SK-N-SH (cell line): ENCODE measurements around the gene NRDC. TPM values are rescaled to one million over a fixed set of nuclear protein-coding genes. Genes with fewer than 3 reads are reported as not detected.

Experiments
- CTCF ChIA-PET: fragments of 300-600, 350-600 bp; formaldehyde crosslinking; extraction: SDS; loops from one replicate; lab custom pipeline; 2021; lab: Yijun Ruan, JAX
- POLR2A ChIA-PET: fragments of 350-600 bp; sonication (Branson Sonifier 250); formaldehyde crosslinking; extraction: SDS; loops from one replicate; lab custom pipeline; 2020; ENCODE audit warnings: antibody characterized with exemption, inconsistent platforms; lab: Yijun Ruan, JAX
- DNase-seq: peaks from one replicate; pipeline ENCODE4 v3.0.0; 2012
- H2AFZ ChIP-seq: fragments of 200-600 bp; sonication (generic); 2 replicates; pipeline ENCODE4 v1.8.1; 2016; ENCODE audit warnings: antibody characterized with exemption, mild to moderate bottlenecking, low read depth
- H3F3A ChIP-seq: fragments of 200-600 bp; sonication (generic); replicated peaks from 2 replicates; pipeline ENCODE3; 2016; ENCODE audit warnings: antibody characterized with exemption, mild to moderate bottlenecking; ENCODE audit not compliant: insufficient read depth
- H3K27ac ChIP-seq, 2 experiments: fragments of 200-500 bp in 1 of 2; fragments of 200-600 bp in 1 of 2; sonication (Bioruptor generic) in 1 of 2; sonication (generic), shearing (Covaris generic) in 1 of 2; 2 replicates each; pipeline versions ENCODE4 v1.5.1 to v1.6.1; 2014 to 2016; ENCODE audit warnings: low read depth in 2 of 2, inconsistent platforms in 1 of 2, low read length in 1 of 2, mild to moderate bottlenecking in 1 of 2, mixed read lengths in 1 of 2
- H3K27me3 ChIP-seq: fragments of 200-600 bp; sonication (generic), shearing (Covaris generic); 2 replicates; pipeline ENCODE4 v1.6.1; 2016; ENCODE audit warnings: mixed run types; ENCODE audit not compliant: insufficient read depth
- H3K36me3 ChIP-seq, 2 experiments: fragments of 200-500 bp in 1 of 2; fragments of 200-600 bp in 1 of 2; sonication (Bioruptor generic) in 1 of 2; sonication (generic) in 1 of 2; replicated peaks in 1 of 2; 2 replicates each; pipeline versions ENCODE3 to v1.5.1; 2014 to 2016; ENCODE audit warnings: low read length in 1 of 2, mild to moderate bottlenecking in 1 of 2; ENCODE audit not compliant: insufficient read depth in 2 of 2, control insufficient read depth in 1 of 2
- H3K4me1 ChIP-seq, 2 experiments: fragments of 200-500 bp in 1 of 2; fragments of 200-600 bp in 1 of 2; sonication (Bioruptor generic) in 1 of 2; sonication (generic), shearing (Covaris generic) in 1 of 2; 2 replicates each; pipeline versions ENCODE4 v1.5.1 to v1.6.1; 2014 to 2016; ENCODE audit warnings: low read depth in 1 of 2, low read length in 1 of 2, mixed run types in 1 of 2; ENCODE audit not compliant: insufficient read depth in 2 of 2, control insufficient read depth in 1 of 2
- H3K4me2 ChIP-seq: fragments of 200-600 bp; sonication (generic), shearing (Covaris generic); 2 replicates; pipeline ENCODE4 v1.6.1; 2017; ENCODE audit warnings: mixed run types
- H3K4me3 ChIP-seq, 2 experiments: fragments of 200-500 bp in 1 of 2; fragments of 200-600 bp in 1 of 2; sonication (Bioruptor generic) in 1 of 2; sonication (generic), shearing (Covaris generic) in 1 of 2; 2 replicates each; pipeline versions ENCODE4 v1.5.1 to v1.8.1; 2014 to 2016; ENCODE audit warnings: low read depth in 2 of 2, inconsistent platforms in 1 of 2, low read length in 1 of 2, mild to moderate bottlenecking in 1 of 2, mixed read lengths in 1 of 2, moderate library complexity in 1 of 2
- H3K79me2 ChIP-seq: fragments of 200-600 bp; sonication (generic); 2 replicates; pipeline ENCODE4 v1.8.1; 2017; ENCODE audit warnings: mild to moderate bottlenecking; ENCODE audit not compliant: insufficient read depth
- H3K9ac ChIP-seq: fragments of 200-600 bp; sonication (generic); 2 replicates; pipeline ENCODE4 v1.6.1; 2017; ENCODE audit warnings: mixed run types
- H3K9me2 ChIP-seq: fragments of 200-600 bp; sonication (generic); 2 replicates; pipeline ENCODE4 v1.6.1; 2017; ENCODE audit warnings: mixed run types
- H3K9me3 ChIP-seq: fragments of 200-600 bp; sonication (generic); 2 replicates; pipeline ENCODE4 v1.6.1; 2017; ENCODE audit warnings: mixed run types, mild to moderate bottlenecking, moderate library complexity
- H4K20me1 ChIP-seq: fragments of 200-600 bp; sonication (generic); 2 replicates; pipeline ENCODE4 v1.6.1; 2017; ENCODE audit warnings: mild to moderate bottlenecking, mixed run types; ENCODE audit not compliant: insufficient read depth
- CHD2 ChIP-seq: fragments of 150-350 bp; IDR thresholded peaks from 2 replicates; pipeline ENCODE4 v1.6.1; 2018; ENCODE audit warnings: low read length; ENCODE audit not compliant: partially characterized antibody
- ELF1 ChIP-seq: IDR thresholded peaks from 2 replicates; pipeline ENCODE4 v1.4.0; 2012
- EP300 ChIP-seq, 2 experiments: IDR thresholded peaks; 2 replicates each; pipeline versions ENCODE4 v1.4.0 to v1.6.1; 2012; ENCODE audit warnings: borderline replicate concordance in 1 of 2, low read depth in 1 of 2, low read length in 1 of 2
- EZH2phosphoT487 ChIP-seq: fragments of 200-600 bp; sonication (generic); IDR thresholded peaks from 2 replicates; pipeline ENCODE4 v1.6.1; 2017; ENCODE audit warnings: low read depth, mixed run types, mild to moderate bottlenecking, antibody characterized with exemption, moderate library complexity, borderline replicate concordance
- FOSL2 ChIP-seq: IDR thresholded peaks from 2 replicates; pipeline ENCODE4 v1.4.0; 2012; ENCODE audit warnings: low read depth, mild to moderate bottlenecking, moderate library complexity, borderline replicate concordance
- FOXJ3 ChIP-seq: sonication (generic); formaldehyde crosslinking; IDR thresholded peaks from 2 replicates; pipeline ENCODE4 v1.5.1; 2020; ENCODE audit warnings: mild to moderate bottlenecking, missing genetic modification reagents
- FOXM1 ChIP-seq: IDR thresholded peaks from 2 replicates; pipeline ENCODE4 v1.4.0; 2012; ENCODE audit warnings: low read depth, mild to moderate bottlenecking
- GABPA ChIP-seq: IDR thresholded peaks from 2 replicates; pipeline ENCODE4 v1.4.0; 2012; ENCODE audit warnings: low read depth, mild to moderate bottlenecking
- GATA2 ChIP-seq: sonication (generic); formaldehyde crosslinking; IDR thresholded peaks from 2 replicates; pipeline ENCODE4 v1.5.0; 2020; ENCODE audit warnings: mild to moderate bottlenecking, missing genetic modification reagents
- MEF2A ChIP-seq: IDR thresholded peaks from 2 replicates; pipeline ENCODE4 v1.4.0; 2012; ENCODE audit warnings: low read depth, borderline replicate concordance
- MXI1 ChIP-seq: IDR thresholded peaks from 2 replicates; pipeline ENCODE4 v1.6.1; 2012; ENCODE audit warnings: mild to moderate bottlenecking, low read depth, low read length, improper control_type of control experiment
- NRF1 ChIP-seq: IDR thresholded peaks from 2 replicates; pipeline ENCODE4 v1.6.1; 2012; ENCODE audit warnings: low read depth, mild to moderate bottlenecking, low read length
- RAD21 ChIP-seq: IDR thresholded peaks from 2 replicates; pipeline ENCODE4 v1.6.1; 2012; ENCODE audit warnings: mild to moderate bottlenecking, low read length
- RCOR1 ChIP-seq: fragments of 150-350 bp; IDR thresholded peaks from 2 replicates; pipeline ENCODE4 v1.6.1; 2017; ENCODE audit warnings: antibody characterized with exemption, low read length
- REST ChIP-seq: IDR thresholded peaks from 2 replicates; pipeline ENCODE4 v1.6.1; 2012; ENCODE audit warnings: mild to moderate bottlenecking, low read depth, low read length, moderate library complexity
- RFX5 ChIP-seq: IDR thresholded peaks from 2 replicates; pipeline ENCODE4 v1.6.1; 2012; ENCODE audit warnings: mild to moderate bottlenecking, improper control_type of control experiment, low read length
- RXRA ChIP-seq: IDR thresholded peaks from 2 replicates; pipeline ENCODE4 v1.4.0; 2012; ENCODE audit warnings: low read depth, mild to moderate bottlenecking, borderline replicate concordance
- SIN3A ChIP-seq: IDR thresholded peaks from 2 replicates; pipeline ENCODE4 v1.6.1; 2012; ENCODE audit warnings: low read depth, mild to moderate bottlenecking, low read length, moderate library complexity, borderline replicate concordance
- TAF1 ChIP-seq: IDR thresholded peaks from 2 replicates; pipeline ENCODE4 v1.6.1; 2012; ENCODE audit warnings: low read depth, mild to moderate bottlenecking, low read length, moderate library complexity, borderline replicate concordance
- TCF12 ChIP-seq: IDR thresholded peaks from 2 replicates; pipeline ENCODE4 v1.4.0; 2012
- TEAD4 ChIP-seq: IDR thresholded peaks from 2 replicates; pipeline ENCODE4 v1.4.0; 2012; ENCODE audit warnings: mild to moderate bottlenecking, borderline replicate concordance; ENCODE audit not compliant: insufficient read depth
- USF1 ChIP-seq: IDR thresholded peaks from 2 replicates; pipeline ENCODE4 v1.4.0; 2012; ENCODE audit warnings: low read depth, borderline replicate concordance
- USF2 ChIP-seq: fragments of 150-350 bp; IDR thresholded peaks from 2 replicates; pipeline ENCODE4 v1.6.1; 2017; ENCODE audit warnings: antibody characterized with exemption, low read length, low read depth, borderline replicate concordance
- YY1 ChIP-seq: IDR thresholded peaks from 2 replicates; pipeline ENCODE4 v1.4.0; 2012; ENCODE audit warnings: low read depth, mild to moderate bottlenecking
- polyA plus RNA-seq, 3 experiments: library from polyadenylated mRNA; depleted of rRNA; stranded (reverse); fragments of >200 nt; gene quantifications; 2 replicates each; pipeline ENCODE4 v1.2.3, GENCODE V29; 2012
- TF ChIP-seq, protein P1 (sequence below): fragments of 200-600 bp; sonication (generic); IDR thresholded peaks from 2 replicates; pipeline ENCODE4 v1.6.1; 2017; ENCODE audit warnings: antibody characterized with exemption, mild to moderate bottlenecking, moderate library complexity
- TF ChIP-seq, protein P2 (sequence below): IDR thresholded peaks from 2 replicates; pipeline ENCODE4 v1.4.0; 2012; ENCODE audit warnings: low read depth
- TF ChIP-seq, protein P3 (sequence below): IDR thresholded peaks from 2 replicates; pipeline ENCODE4; 2012

Gene NRDC
- polyA plus RNA-seq, 1 of the 3 experiments (the other 2 are of a cell fraction): 84.8 TPM

DNA sequence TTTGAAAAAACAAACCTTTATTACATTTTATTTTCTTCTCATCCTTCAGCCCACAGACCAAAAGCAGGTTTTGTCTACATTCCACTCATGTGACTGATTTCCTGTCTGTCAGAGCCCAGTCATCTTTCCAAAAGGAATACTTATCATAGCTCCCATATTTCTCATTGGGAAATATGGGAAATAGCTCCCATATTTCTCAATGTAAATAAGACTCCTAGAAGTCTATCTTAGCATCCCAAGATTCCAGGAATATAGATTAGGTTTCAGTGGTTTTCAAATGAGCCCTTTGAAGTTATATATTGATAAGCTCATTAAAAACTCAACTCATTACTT, 19.1 kb upstream of the NRDC start:
- peak overlapping the region; percentile 84 for H3K4me2 ChIP-seq
- CTCF ChIA-PET: interaction anchor here (0.7 to 5.5 kb wide), 27 partner anchors 8 to 1322 kb away, joined by 3 to 117 read pairs (median 6); partner anchors contain the start of genes KTI12 and RAB3B
- H3F3A ChIP-seq: peaks cover 32% of the 10 kb centered on the region
- H3K9me2 ChIP-seq: no peaks in the 10 kb centered on the region
- H3K27ac ChIP-seq: peak overlapping the region; percentile 52 to 99; a peak in 3 of 4 replicates
- H3K27me3 ChIP-seq: no peaks in the 10 kb centered on the region
- peak overlapping the region; percentile 89 for H3K9ac ChIP-seq
- POLR2A ChIA-PET: interaction anchor here (0.9 to 1.0 kb wide), 2 partner anchors 19 to 103 kb away, joined by 3 read pairs; partner anchors contain the start of gene NRDC
- peaks cover 6 to 28% of the 10 kb centered on the region in 2 experiments; a peak in 3 of 4 replicates for H3K4me1 ChIP-seq
- peak overlapping the region in 1 of 2 experiments; percentile 46; a peak in 2 of 4 replicates for H3K4me3 ChIP-seq
- DNase-seq: no peak
- no peaks in the 10 kb centered on the region for H3K79me2 ChIP-seq
- 0 out of 2 replicates have a peak overlapping the region, but pooled peaks have one; percentile 14 for H2AFZ ChIP-seq
- H4K20me1 ChIP-seq: no peaks in the 10 kb centered on the region
- H3K36me3 ChIP-seq: no peaks in the 10 kb centered on the region
- no peaks in the 10 kb centered on the region for H3K9me3 ChIP-seq
- peak in 1 of 2 experiments; percentile 95; a peak in 2 of 4 replicates for TF ChIP-seq EP300 (IDR thresholded peaks at IDR 0.05; ENCODE audit: borderline replicate concordance in 1 of 2, low read depth in 1 of 2, low read length in 1 of 2)
- TF ChIP-seq FOSL2: peak; percentile 97
- TF ChIP-seq REST: no peak
- TF ChIP-seq FOXM1: peak; percentile 74; the same call in 1 of the 2 replicates
- no peak for TF ChIP-seq NRF1
- no peak for TF ChIP-seq MXI1
- TF ChIP-seq GABPA: 0 out of 2 replicates have a peak, but pooled peaks have one; percentile 15
- no peak for TF ChIP-seq TAF1
- TF ChIP-seq RFX5: no peak
- peak; percentile 73; the same call in 1 of the 2 replicates for TF ChIP-seq MEF2A
- no peak for TF ChIP-seq FOXJ3
- no peak for TF ChIP-seq CHD2
- TF ChIP-seq SIN3A: no peak
- no peak for TF ChIP-seq GATA2 (CRISPR knock-in tag)
- TF ChIP-seq, protein P1, sequence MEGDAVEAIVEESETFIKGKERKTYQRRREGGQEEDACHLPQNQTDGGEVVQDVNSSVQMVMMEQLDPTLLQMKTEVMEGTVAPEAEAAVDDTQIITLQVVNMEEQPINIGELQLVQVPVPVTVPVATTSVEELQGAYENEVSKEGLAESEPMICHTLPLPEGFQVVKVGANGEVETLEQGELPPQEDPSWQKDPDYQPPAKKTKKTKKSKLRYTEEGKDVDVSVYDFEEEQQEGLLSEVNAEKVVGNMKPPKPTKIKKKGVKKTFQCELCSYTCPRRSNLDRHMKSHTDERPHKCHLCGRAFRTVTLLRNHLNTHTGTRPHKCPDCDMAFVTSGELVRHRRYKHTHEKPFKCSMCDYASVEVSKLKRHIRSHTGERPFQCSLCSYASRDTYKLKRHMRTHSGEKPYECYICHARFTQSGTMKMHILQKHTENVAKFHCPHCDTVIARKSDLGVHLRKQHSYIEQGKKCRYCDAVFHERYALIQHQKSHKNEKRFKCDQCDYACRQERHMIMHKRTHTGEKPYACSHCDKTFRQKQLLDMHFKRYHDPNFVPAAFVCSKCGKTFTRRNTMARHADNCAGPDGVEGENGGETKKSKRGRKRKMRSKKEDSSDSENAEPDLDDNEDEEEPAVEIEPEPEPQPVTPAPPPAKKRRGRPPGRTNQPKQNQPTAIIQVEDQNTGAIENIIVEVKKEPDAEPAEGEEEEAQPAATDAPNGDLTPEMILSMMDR: no peak
- no peak for TF ChIP-seq YY1
- TF ChIP-seq USF1: 0 out of 2 replicates have a peak, but pooled peaks have one; percentile 40
- TF ChIP-seq, protein P2, sequence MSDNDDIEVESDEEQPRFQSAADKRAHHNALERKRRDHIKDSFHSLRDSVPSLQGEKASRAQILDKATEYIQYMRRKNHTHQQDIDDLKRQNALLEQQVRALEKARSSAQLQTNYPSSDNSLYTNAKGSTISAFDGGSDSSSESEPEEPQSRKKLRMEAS: no peak; the same call in 1 of the 2 replicates
- TF ChIP-seq RCOR1: no peak
- peak; percentile 96 for TF ChIP-seq TEAD4
- TF ChIP-seq EZH2phosphoT487: no peak
- TF ChIP-seq, protein P3, sequence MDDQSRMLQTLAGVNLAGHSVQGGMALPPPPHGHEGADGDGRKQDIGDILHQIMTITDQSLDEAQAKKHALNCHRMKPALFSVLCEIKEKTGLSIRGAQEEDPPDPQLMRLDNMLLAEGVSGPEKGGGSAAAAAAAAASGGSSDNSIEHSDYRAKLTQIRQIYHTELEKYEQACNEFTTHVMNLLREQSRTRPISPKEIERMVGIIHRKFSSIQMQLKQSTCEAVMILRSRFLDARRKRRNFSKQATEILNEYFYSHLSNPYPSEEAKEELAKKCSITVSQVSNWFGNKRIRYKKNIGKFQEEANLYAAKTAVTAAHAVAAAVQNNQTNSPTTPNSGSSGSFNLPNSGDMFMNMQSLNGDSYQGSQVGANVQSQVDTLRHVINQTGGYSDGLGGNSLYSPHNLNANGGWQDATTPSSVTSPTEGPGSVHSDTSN: peak; percentile 87
- TF ChIP-seq TCF12: peak; percentile 92
- peak; percentile 61; the same call in 1 of the 2 replicates for TF ChIP-seq RXRA
- no peak for TF ChIP-seq ELF1
- no peak for TF ChIP-seq USF2
- no peak for TF ChIP-seq RAD21
